GM12874 (cell line): Measurements from ENCODE around the gene KCTD16.

ENCODE experiments used
- TF ChIP-seq, protein P1 (sequence below): IDR thresholded peaks from 2 replicates; pipeline ENCODE4 v1.5.1; 2011; ENCODE audit warnings: low read depth, mild to moderate bottlenecking, control low read depth, low read length, moderate library complexity; ENCODE audit not compliant: insufficient read depth

The KCTD16 gene

DNA sequence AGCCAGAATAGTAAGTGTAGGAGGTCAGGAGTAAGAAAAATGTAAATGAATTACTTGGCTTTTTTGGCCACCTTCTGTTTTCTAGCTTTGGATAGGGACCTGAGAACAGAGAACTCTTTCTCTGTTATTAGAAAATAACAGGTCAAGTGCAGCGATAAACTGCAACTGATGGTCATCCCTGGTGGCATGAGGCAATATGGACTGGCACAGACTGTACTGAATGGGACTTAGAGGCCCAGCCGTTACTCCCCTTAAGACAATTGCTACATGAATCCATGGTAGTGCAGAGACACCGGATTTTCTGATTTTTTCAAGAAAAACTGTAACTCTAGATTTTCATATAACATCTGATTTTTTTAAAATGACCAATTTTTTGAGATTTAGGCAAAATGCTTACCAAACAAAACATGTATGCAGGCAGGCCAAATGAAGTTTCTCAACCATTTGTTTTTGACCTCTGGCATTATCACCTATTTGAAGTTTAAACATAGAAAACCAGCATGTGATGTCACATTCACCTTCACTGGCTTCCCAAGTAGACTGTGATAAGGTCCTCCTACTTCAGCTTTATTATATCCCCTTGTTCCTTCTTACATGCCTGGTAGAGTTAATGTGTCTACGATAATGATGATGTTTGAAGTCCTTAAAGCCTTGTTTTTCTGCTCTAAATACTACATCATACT lies 262.6 kb downstream of the KCTD16 start:
- TF ChIP-seq, protein P1, sequence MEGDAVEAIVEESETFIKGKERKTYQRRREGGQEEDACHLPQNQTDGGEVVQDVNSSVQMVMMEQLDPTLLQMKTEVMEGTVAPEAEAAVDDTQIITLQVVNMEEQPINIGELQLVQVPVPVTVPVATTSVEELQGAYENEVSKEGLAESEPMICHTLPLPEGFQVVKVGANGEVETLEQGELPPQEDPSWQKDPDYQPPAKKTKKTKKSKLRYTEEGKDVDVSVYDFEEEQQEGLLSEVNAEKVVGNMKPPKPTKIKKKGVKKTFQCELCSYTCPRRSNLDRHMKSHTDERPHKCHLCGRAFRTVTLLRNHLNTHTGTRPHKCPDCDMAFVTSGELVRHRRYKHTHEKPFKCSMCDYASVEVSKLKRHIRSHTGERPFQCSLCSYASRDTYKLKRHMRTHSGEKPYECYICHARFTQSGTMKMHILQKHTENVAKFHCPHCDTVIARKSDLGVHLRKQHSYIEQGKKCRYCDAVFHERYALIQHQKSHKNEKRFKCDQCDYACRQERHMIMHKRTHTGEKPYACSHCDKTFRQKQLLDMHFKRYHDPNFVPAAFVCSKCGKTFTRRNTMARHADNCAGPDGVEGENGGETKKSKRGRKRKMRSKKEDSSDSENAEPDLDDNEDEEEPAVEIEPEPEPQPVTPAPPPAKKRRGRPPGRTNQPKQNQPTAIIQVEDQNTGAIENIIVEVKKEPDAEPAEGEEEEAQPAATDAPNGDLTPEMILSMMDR, result no peak

DNA sequence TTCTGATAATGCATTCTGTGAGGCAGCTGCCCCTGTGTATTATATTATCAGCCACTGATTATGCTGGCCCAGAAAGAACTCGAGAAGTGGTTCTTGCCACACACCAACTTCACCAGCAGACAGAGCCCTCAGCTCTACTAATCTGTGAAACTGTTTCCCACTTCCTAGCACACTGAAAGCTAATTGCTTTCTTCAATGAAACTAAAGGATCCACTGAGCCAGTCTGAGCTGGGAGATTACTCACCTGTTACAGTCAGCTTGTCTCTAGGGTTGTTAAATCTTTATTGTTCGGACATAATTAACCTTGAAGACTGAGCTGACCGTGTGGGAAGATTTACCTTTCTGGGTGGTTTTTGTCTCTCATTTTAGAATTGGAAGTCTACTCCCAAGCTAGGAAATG lies 263.2 kb downstream of the KCTD16 start:
- TF ChIP-seq, protein P1, result no peak

DNA sequence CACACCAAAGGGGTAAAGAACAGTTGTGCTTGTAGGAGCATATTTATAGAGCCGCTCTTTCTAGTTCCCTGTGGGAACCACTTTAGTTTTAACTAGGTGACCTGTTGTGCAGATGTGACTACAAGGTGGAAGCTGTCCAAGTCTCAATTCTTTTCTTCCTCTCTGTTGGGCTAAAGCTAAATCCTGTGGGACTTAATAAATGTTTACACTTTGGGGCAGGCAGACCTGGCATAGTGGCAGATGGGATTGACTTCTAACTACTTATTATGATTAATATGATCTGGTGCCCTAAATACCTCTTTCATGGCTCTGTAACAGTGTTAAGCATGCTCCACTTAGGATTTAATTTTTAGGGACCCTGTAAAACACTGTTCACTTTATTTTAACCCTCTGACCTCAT lies 265.3 kb downstream of the KCTD16 start:
- TF ChIP-seq, protein P1, result no peak

DNA sequence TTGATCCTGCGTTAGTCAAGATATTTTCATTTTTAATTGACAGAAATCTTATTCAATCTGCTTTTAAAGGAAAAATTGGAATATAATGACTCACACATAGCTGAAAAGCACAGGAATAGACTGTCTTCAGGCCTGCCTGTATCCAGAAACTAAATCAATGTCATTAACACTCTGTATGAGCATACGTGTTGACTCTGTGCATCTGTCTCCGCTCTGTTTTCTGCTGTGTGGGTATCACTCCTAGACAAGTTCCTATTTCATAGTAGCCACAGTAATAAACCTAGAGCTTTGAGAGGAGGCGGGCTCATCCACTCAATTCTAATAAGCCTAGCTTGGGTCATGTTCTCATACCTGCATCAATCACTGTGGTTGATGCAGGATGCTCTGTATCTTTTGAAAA lies 267.6 kb downstream of the KCTD16 start:
- TF ChIP-seq, protein P1, result no peak

DNA sequence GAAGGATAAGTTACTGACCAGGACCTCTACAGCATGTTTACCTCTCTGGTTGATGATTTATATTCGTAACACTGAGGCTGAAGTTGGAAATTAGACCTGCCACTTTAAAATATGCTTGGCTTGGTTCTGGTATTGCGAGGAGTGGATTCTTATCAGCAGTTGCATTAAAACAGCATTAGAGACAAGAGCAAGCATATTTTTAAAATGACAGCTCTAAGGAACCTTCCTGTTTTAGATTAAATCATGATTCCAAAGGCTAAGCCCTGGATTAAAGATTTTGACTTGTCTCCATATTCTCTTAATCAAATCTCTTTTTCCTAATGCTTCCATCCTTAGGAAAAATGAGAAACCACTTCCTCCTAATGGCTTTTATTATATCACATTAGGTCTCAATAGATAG lies 277.8 kb downstream of the KCTD16 start:
- TF ChIP-seq, protein P1, result no peak

DNA sequence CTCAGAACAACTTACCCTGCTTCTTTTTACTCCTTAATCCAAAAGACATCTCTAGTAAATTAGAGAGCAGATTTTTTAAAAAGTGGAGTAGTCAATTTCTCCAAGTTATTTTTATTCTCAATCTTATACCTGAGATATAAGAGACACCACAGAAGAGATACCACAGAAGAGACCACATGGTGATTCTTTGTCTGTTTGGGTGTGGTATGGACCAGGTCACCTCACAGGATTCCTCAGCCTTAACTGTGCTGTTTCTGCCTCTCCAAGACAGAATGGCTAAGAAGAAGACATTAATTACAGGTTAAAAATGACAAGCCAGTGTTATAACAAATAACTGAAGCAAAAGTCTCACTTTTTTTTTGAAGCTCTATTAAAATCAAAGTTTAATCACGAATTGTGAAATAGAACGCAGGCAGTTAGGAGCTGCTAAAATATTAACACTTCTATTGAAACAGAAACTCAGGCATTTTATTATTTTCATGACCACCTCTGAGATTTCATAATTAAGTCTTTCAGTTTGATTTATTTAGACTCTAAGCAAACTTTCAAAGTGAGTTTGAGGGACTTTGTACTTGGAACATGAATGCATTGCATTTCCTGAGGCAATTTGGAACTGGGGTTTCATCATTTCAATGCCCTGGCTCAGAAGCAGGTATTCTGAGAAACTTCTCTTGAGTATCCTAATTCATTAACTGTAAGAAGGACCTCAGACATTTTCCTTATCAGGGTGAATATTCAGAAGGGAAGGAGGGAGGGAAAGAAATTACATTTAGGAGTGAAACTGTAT lies 280.7 kb downstream of the KCTD16 start:
- TF ChIP-seq, protein P1, result no peak

DNA sequence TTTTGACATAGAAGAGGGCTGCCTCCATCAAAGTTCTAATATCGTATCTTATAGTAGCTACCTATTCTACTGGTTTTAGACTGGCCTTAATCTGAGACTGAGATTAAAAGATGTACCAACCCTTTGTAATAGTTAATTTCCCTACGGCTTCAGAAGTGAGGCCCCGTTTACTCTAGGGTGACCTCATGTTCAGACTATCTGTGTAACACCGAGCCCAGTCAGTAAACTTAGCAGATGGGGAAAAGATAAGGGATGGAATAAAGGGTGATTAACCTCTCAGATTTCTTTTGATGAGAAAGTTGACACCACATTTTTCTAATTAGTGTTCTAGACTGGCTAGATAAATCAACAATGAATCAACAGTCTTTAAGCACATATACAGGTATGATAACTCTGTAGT lies 283.1 kb downstream of the KCTD16 start:
- TF ChIP-seq, protein P1, result no peak
